ENCODE results near the gene MTUS2. TPM values are rescaled to one million over a fixed set of nuclear protein-coding genes. Genes with fewer than 3 reads are reported as not detected.

Gene MTUS2
- total RNA-seq, 6 experiments from 2014 or later, result 0.07 to 0.15 (median 0.14) TPM; not detected in 1

DNA sequence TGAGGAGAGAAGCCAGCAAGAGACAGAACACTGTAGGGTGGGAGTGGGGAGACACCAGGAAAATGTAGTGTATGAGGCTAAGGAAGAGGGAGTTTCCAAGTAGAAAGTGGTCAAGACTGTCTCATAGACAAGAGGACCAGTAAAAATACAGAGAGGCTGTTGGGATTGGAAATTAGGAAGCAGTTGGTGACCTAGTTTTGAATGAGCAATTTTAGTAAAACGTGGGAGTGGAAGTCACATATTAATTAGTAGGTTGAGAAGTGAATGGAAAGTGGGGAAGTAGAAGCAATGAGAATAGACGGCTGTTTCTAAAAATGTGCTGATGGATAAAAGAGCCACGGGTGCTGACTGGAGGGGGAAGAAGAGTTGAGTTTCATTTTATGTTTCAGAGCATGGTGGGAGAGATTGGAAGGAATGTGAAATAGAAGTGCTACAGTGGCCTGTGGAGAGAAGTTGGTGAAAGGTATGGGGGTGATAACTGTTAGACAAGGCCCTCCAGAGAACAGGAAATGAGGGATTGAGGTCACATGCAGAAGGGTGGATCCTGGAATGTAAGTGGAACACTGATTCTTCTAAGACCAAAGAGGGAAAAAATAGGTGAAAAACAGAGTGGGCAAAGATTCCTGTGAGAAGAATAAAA, 247.3 kb downstream of the MTUS2 start:
- H3K4me3 Mint-ChIP-seq, result no peak overlapping the region
- no peak overlapping the region for H3K27ac Mint-ChIP-seq
- DNase-seq, result no peak
- no peaks in the 10 kb centered on the region for H3K4me1 Mint-ChIP-seq (ENCODE audit: low read depth)
- TF ChIP-seq, protein P1, sequence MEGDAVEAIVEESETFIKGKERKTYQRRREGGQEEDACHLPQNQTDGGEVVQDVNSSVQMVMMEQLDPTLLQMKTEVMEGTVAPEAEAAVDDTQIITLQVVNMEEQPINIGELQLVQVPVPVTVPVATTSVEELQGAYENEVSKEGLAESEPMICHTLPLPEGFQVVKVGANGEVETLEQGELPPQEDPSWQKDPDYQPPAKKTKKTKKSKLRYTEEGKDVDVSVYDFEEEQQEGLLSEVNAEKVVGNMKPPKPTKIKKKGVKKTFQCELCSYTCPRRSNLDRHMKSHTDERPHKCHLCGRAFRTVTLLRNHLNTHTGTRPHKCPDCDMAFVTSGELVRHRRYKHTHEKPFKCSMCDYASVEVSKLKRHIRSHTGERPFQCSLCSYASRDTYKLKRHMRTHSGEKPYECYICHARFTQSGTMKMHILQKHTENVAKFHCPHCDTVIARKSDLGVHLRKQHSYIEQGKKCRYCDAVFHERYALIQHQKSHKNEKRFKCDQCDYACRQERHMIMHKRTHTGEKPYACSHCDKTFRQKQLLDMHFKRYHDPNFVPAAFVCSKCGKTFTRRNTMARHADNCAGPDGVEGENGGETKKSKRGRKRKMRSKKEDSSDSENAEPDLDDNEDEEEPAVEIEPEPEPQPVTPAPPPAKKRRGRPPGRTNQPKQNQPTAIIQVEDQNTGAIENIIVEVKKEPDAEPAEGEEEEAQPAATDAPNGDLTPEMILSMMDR (IDR thresholded peaks at IDR 0.05), result no peak
- H3K36me3 Mint-ChIP-seq (ENCODE audit: low read depth), result no peaks in the 10 kb centered on the region
- H3K27me3 Mint-ChIP-seq (ENCODE audit: insufficient read depth), result no peaks in the 10 kb centered on the region; the same call in 1 of the 2 replicates
- H3K9me3 Mint-ChIP-seq, result no peaks in the 10 kb centered on the region; the same call in 1 of the 2 replicates

DNA sequence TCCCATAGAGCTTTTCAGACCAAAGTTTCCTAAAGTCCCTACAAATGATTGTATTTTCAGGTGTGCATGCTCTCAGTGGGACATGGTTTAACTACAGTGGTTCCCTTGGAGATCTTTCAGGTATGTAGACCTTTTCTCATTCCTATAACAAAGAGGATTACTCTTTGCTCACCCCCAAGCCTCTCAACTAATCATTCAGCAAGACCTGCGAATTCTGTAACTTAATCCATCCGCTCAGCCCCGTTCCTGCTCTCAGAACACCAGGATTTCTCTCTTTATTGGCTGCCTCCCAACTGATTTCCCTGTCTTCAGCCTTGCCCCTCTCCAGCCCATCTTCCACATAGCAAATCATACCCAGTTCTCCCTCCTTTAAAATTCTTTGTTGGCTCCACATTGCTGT, 253.6 kb downstream of the MTUS2 start:
- Mint-ChIP-seq H3K9me3 (no peaks in the 10 kb centered on the region; the same call in 1 of the 2 replicates), H3K36me3 (ENCODE audit: low read depth) (no peaks in the 10 kb centered on the region), H3K27ac (no peak overlapping the region), H3K27me3 (ENCODE audit: insufficient read depth) (no peaks in the 10 kb centered on the region; the same call in none of the 2 replicates), H3K4me3 (no peak overlapping the region), H3K4me1 (ENCODE audit: low read depth) (no peaks in the 10 kb centered on the region)
- TF ChIP-seq, protein P1 (IDR thresholded peaks at IDR 0.05), result no peak
- DNase-seq, result no peak

DNA sequence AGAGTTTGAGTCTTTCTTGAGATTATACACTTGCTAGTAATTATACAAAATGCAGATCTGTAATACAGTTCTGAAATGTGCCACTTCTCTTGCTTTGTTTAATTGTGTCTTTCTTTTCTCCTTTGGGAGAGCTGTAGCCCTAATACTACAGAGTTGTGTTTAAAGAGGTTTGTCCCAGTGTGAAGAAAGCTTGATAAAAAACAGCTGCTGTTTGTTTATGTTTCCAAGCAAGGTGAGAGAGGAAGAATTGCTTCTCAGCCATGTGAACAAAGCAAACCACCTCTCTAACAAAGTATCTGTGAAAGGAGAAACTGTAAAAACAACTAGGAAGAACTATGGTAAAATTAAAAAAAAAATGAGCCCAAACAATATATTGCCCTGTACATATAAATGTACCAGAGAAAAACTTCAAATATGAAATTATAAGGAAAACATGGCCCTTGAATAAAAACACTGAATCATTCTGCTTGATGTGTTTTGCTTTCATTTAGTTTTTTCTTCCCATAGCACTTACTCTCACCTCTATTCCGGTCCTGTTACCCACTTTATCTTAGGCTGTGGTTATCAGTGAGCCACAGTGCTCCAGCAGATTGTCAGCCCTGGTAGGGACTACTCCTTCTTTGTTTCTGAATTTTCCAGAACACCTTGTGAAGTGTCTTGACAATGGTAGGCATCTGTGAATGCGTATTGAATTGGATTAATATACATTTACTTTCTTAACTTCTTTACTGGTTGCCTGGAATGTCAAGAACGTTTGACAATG, 257.1 kb downstream of the MTUS2 start:
- Mint-ChIP-seq H3K4me3 (no peak overlapping the region), H3K27me3 (ENCODE audit: insufficient read depth) (peaks cover 3% of the 10 kb centered on the region; the same call in 1 of the 2 replicates), H3K27ac (no peak overlapping the region), H3K36me3 (ENCODE audit: low read depth) (no peaks in the 10 kb centered on the region), H3K9me3 (no peaks in the 10 kb centered on the region; the same call in 1 of the 2 replicates), H3K4me1 (ENCODE audit: low read depth) (no peaks in the 10 kb centered on the region)
- no peak for DNase-seq
- TF ChIP-seq, protein P1 (IDR thresholded peaks at IDR 0.05), result no peak

DNA sequence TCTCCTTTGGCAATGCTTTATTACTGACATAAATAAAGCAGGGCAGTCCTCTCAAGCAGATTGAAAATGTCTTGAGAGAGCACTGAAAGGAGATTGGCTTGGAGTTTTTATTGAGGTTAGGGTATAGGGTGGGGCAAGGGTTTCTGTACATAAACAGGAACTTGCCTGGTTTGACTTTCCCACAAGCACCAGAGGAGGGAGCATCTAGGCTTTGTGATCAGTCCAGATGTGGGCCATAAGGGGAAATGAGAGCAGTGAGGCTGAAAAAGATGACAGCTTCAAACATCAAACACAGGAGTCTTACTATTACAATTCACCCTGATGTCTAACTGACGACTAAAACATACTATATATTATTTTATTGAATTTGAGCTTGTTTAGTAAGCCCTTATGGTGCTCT, 260.9 kb downstream of the MTUS2 start:
- Mint-ChIP-seq H3K4me3 (no peak overlapping the region), H3K9me3 (no peaks in the 10 kb centered on the region), H3K27ac (no peak overlapping the region), H3K27me3 (ENCODE audit: insufficient read depth) (peaks cover 3% of the 10 kb centered on the region), H3K36me3 (ENCODE audit: low read depth) (no peaks in the 10 kb centered on the region), H3K4me1 (ENCODE audit: low read depth) (no peaks in the 10 kb centered on the region)
- DNase-seq, result no peak
- TF ChIP-seq, protein P1 (IDR thresholded peaks at IDR 0.05), result no peak

DNA sequence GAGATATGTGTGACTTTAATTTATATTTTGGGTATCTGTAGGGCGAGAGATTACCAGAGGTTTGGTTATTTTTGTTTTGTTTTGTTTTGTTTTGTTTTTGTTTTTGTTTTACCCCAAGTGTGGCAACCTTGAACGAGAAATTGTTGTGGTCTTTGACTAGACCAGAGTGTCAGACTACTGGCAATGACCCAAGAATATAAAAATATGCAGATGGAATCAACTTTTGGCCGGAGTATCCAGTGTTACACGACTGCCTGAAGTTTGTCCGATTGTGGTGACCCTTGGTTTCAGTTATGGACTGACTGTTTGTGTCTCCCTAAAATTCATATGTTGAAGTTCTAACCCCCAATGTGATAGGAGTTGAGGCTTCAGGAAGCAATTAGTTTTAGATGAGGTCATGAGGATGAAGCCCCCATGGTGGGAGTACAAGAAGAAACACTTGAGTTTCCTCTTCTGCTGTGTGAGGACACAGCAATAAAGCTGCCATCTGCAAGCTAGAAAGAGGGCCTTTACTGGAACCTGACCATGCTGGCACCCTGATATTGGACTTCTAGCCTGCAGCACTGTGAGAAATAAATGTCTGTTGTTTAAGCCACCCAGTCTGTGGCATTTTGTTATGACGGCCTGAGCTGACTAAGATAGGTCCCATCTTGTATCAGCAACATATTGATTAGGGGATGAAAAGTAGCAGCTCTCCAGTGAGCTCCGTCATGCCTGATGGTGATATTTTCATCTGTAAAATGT, 261.7 kb downstream of the MTUS2 start:
- Mint-ChIP-seq H3K27ac (no peak overlapping the region), H3K4me3 (no peak overlapping the region), H3K4me1 (ENCODE audit: low read depth) (no peaks in the 10 kb centered on the region), H3K9me3 (no peaks in the 10 kb centered on the region), H3K36me3 (ENCODE audit: low read depth) (no peaks in the 10 kb centered on the region), H3K27me3 (ENCODE audit: insufficient read depth) (peaks cover 3% of the 10 kb centered on the region)
- DNase-seq, result no peak
- TF ChIP-seq, protein P1 (IDR thresholded peaks at IDR 0.05), result no peak

All from HFFc6 (cell line).